ENCODE measurements around the gene PSMD14.
"Not testable (repeated sequence)": the region's sequence is repeated elsewhere in the genome, so short reads cannot be mapped to it uniquely, and the experiment has no call there.

Gene PSMD14

GRCh38 chr2:161308178-161308955 lies at the start of gene PSMD14:
Gene PSMD14 (plus strand): TSS chr2:161308425. CDS start chr2:161318826, 10,401 bp downstream.
- no peak for TF ChIP-seq CTCF (conservative IDR thresholded peaks at IDR 0.05; ENCODE audit: low read depth, low read length)
- peak; percentile 94 for DNase-seq (ENCODE audit: low read depth)
- peak within 1 kb of the TSS; percentile 68 for H3K4me3 ChIP-seq (ENCODE audit: low read depth, low read length)

GRCh38 chr2:161265874-161266273 lies 42.4 kb upstream of the PSMD14 start:
- no peak for TF ChIP-seq CTCF (conservative IDR thresholded peaks at IDR 0.05; ENCODE audit: low read depth, low read length)
- no peak for DNase-seq (ENCODE audit: low read depth)
- no peak overlapping the region for H3K4me3 ChIP-seq (ENCODE audit: low read depth, low read length)

- DNase-seq (ENCODE audit: low read depth) = no peak
- H3K4me3 ChIP-seq (ENCODE audit: low read depth, low read length) = no peak overlapping the region
- TF ChIP-seq CTCF (conservative IDR thresholded peaks at IDR 0.05; ENCODE audit: low read depth, low read length) = no peak
These were observed 39.1 kb upstream of the PSMD14 start for GRCh38 chr2:161269111-161269510.

GRCh38 chr2:161273038-161273760 lies 35.0 kb upstream of the PSMD14 start:
- H3K4me3 ChIP-seq (ENCODE audit: low read depth, low read length) = no peak overlapping the region
- TF ChIP-seq CTCF (conservative IDR thresholded peaks at IDR 0.05; ENCODE audit: low read depth, low read length) = peak; percentile 62
- DNase-seq (ENCODE audit: low read depth) = peak; percentile 86

- DNase-seq (ENCODE audit: low read depth); H3K4me3 ChIP-seq (ENCODE audit: low read depth, low read length): not testable (repeated sequence)
These were observed 29.5 kb upstream of the PSMD14 start for GRCh38 chr2:161278564-161279229.

GRCh38 chr2:161279230-161279815 lies 28.9 kb upstream of the PSMD14 start:
- H3K4me3 ChIP-seq (ENCODE audit: low read depth, low read length); DNase-seq (ENCODE audit: low read depth): not testable (repeated sequence)

GRCh38 chr2:161280906-161281323 lies 27.3 kb upstream of the PSMD14 start:
- peak; percentile 47 for TF ChIP-seq CTCF (conservative IDR thresholded peaks at IDR 0.05; ENCODE audit: low read depth, low read length)
- H3K4me3 ChIP-seq (ENCODE audit: low read depth, low read length) = not testable (repeated sequence)
- peak; percentile 56 for DNase-seq (ENCODE audit: low read depth)

GRCh38 chr2:161281615-161282310 lies 26.5 kb upstream of the PSMD14 start:
- not testable (repeated sequence) for DNase-seq (ENCODE audit: low read depth); H3K4me3 ChIP-seq (ENCODE audit: low read depth, low read length)

- not testable (repeated sequence) for H3K4me3 ChIP-seq (ENCODE audit: low read depth, low read length); DNase-seq (ENCODE audit: low read depth)
These were observed 25.9 kb upstream of the PSMD14 start for GRCh38 chr2:161282311-161282644.

Data from choroid plexus epithelial cell (primary cell).